A673 (cell line): Measurements from ENCODE around the gene NRGN. TPM values are rescaled to one million over a fixed set of nuclear protein-coding genes. Genes with fewer than 3 reads are reported as not detected.

Source experiments
- BruUV-seq: library from RNA; stranded (reverse); fragments of 400-500 nt; replicated peaks from 2 replicates; lab custom pipeline; 2021; lab: Mats Ljungman, UMichigan
- CTCF ChIA-PET: fragments of 300-600 bp; sonication (Branson Sonifier 250); formaldehyde crosslinking; loops from one replicate; lab custom pipeline; 2022; ENCODE audit warnings: antibody characterized with exemption; lab: Charles Lee
- POLR2A ChIA-PET: fragments of 300-600 bp; sonication (Branson Sonifier 250); formaldehyde crosslinking; loops from one replicate; lab custom pipeline; 2022; ENCODE audit warnings: antibody characterized with exemption; ENCODE audit not compliant: low non-redundant PET; lab: Charles Lee
- DNase-seq: peaks from one replicate; pipeline ENCODE4 v3.0.0-alpha.2; 2015; ENCODE audit warnings: low spot score
- H3K27ac ChIP-seq: fragments of 200-600 bp; sonication (generic); 2 replicates; pipeline ENCODE4 v1.5.1; 2016; ENCODE audit warnings: mixed run types, low read depth, mild to moderate bottlenecking, mixed read lengths, antibody characterized with exemption, low read length; ENCODE audit not compliant: poor library complexity, severe bottlenecking
- H3K27me3 ChIP-seq: fragments of 200-600 bp; sonication (generic); replicated peaks from 2 replicates; pipeline ENCODE4 v1.6.1; 2017; ENCODE audit warnings: mixed run types, low read depth, mild to moderate bottlenecking, mixed read lengths, antibody characterized with exemption, low read length; ENCODE audit not compliant: insufficient read depth, poor library complexity
- H3K36me3 ChIP-seq: fragments of 200-600 bp; sonication (generic); 2 replicates; pipeline ENCODE4 v1.6.1; 2016; ENCODE audit warnings: mixed run types, mild to moderate bottlenecking, mixed read lengths, antibody characterized with exemption, low read length; ENCODE audit not compliant: insufficient read depth, poor library complexity, severe bottlenecking
- H3K4me1 ChIP-seq: fragments of 200-600 bp; sonication (generic); 2 replicates; pipeline ENCODE4 v1.6.1; 2017; ENCODE audit warnings: mixed run types, mild to moderate bottlenecking, mixed read lengths, antibody characterized with exemption, low read length; ENCODE audit not compliant: insufficient read depth, poor library complexity, severe bottlenecking
- H3K4me3 ChIP-seq: fragments of 200-600 bp; sonication (generic); 2 replicates; pipeline ENCODE4 v1.5.1; 2016; ENCODE audit warnings: low read depth, mixed run types, mild to moderate bottlenecking, mixed read lengths, low read length; ENCODE audit not compliant: poor library complexity, severe bottlenecking
- H3K9me3 ChIP-seq: fragments of 200-600 bp; sonication (generic); 2 replicates; pipeline ENCODE4 v1.6.1; 2016; ENCODE audit warnings: mixed run types, low read depth, mild to moderate bottlenecking, mixed read lengths, antibody characterized with exemption, low read length; ENCODE audit not compliant: poor library complexity, severe bottlenecking
- EZH2 ChIP-seq: fragments of 200-600 bp; sonication (generic); IDR thresholded peaks from 2 replicates; pipeline ENCODE4 v1.6.1; 2017; ENCODE audit warnings: borderline replicate concordance, low read depth, mild to moderate bottlenecking, mixed read lengths, antibody characterized with exemption, low read length; ENCODE audit not compliant: poor library complexity, severe bottlenecking
- intact Hi-C: fragments of 100-400 bp; cut with micrococcal nuclease; formaldehyde crosslinking; loops from one replicate; pipeline ENCODE4 v1.10.0; 2022; ENCODE audit not compliant: unreplicated experiment
- total RNA-seq: library from RNA; stranded (reverse); gene quantifications from 2 replicates; pipeline ENCODE4 v1.2.3, GENCODE V29; 2021
- TF ChIP-seq, protein P1 (sequence below): fragments of 300-800, 200-600 bp; sonication (generic); conservative IDR thresholded peaks from 2 replicates; pipeline ENCODE4 v1.5.1; 2017; ENCODE audit warnings: low read depth, mild to moderate bottlenecking, antibody characterized with exemption, low read length, moderate library complexity, mixed read lengths

The NRGN gene
- total RNA-seq, 1 experiment from 2014 or later, result 38.1 TPM

DNA sequence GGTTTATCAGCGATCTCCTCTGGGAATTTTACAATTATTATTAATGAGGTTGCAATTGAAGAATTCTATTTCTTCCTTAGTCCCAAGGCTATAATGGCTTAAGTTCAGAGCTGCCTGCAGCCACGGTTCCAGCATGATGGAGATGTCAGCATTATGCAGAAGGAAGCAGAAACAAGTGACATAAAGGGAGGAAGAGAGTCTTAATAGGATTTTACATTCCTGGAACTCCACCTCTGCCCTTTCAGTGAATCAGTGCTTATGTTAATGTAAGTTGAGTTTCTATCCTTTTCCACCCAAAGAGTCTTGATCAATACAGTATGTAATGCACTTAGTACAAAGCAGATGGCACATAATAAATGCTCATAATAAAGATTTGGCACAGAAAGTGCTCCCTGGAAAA, 11.6 kb upstream of the NRGN start:
- BruUV-seq, result no TSS peak
- CTCF ChIA-PET, result no interaction called here
- no peaks in the 10 kb centered on the region for H3K36me3 ChIP-seq
- POLR2A ChIA-PET, result no interaction called here
- H3K27me3 ChIP-seq, result no peaks in the 10 kb centered on the region
- peak; percentile 46 for DNase-seq
- peaks cover 65% of the 10 kb centered on the region for H3K4me1 ChIP-seq
- TF ChIP-seq EZH2, result no peak
- no peak overlapping the region for H3K27ac ChIP-seq
- intact Hi-C loops, result no loop called here
- no peaks in the 10 kb centered on the region for H3K9me3 ChIP-seq
- no peak overlapping the region for H3K4me3 ChIP-seq

DNA sequence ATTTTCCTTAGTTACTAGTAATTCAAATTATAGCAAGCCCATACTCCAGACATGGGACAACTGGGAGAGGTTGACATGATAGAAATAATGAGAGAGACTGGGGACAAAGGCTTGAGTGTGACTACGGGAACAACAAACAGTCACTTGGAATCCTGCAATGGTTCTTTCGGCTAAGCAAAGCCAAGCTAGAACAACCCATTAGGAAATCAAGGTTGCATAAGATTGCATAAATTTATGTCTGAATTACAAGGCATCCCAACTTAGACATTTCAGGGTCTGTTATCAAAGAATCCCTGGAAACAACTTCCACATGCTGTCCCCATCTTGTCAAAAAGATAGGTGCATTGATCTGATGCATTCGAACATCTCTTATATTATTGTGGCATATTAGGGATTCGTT, 10.2 kb upstream of the NRGN start:
- Histone ChIP-seq H3K36me3 (no peaks in the 10 kb centered on the region), H3K4me1 (peaks cover 51% of the 10 kb centered on the region), H3K9me3 (no peaks in the 10 kb centered on the region), H3K27ac (no peak overlapping the region), H3K4me3 (no peak overlapping the region), H3K27me3 (no peaks in the 10 kb centered on the region)
- no peak for DNase-seq
- POLR2A ChIA-PET, result no interaction called here
- TF ChIP-seq, protein P1, sequence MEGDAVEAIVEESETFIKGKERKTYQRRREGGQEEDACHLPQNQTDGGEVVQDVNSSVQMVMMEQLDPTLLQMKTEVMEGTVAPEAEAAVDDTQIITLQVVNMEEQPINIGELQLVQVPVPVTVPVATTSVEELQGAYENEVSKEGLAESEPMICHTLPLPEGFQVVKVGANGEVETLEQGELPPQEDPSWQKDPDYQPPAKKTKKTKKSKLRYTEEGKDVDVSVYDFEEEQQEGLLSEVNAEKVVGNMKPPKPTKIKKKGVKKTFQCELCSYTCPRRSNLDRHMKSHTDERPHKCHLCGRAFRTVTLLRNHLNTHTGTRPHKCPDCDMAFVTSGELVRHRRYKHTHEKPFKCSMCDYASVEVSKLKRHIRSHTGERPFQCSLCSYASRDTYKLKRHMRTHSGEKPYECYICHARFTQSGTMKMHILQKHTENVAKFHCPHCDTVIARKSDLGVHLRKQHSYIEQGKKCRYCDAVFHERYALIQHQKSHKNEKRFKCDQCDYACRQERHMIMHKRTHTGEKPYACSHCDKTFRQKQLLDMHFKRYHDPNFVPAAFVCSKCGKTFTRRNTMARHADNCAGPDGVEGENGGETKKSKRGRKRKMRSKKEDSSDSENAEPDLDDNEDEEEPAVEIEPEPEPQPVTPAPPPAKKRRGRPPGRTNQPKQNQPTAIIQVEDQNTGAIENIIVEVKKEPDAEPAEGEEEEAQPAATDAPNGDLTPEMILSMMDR, result no peak
- TF ChIP-seq EZH2, result no peak
- no TSS peak for BruUV-seq
- CTCF ChIA-PET, result no interaction called here
- intact Hi-C loops, result no loop called here

GRCh38 chr11:124732230-124732629, 7.5 kb upstream of the NRGN start:
- TF ChIP-seq, protein P1, result no peak
- TF ChIP-seq EZH2, result no peak
- no peaks in the 10 kb centered on the region for H3K36me3 ChIP-seq
- peaks cover 24% of the 10 kb centered on the region for H3K4me1 ChIP-seq
- no peak overlapping the region for H3K4me3 ChIP-seq
- no peak for DNase-seq
- H3K9me3 ChIP-seq, result no peaks in the 10 kb centered on the region
- intact Hi-C loops, result no loop called here
- H3K27me3 ChIP-seq, result no peaks in the 10 kb centered on the region
- ChIA-PET POLR2A (no interaction called here), CTCF (no interaction called here)
- BruUV-seq, result no TSS peak
- peak overlapping the region; percentile 3 for H3K27ac ChIP-seq

DNA sequence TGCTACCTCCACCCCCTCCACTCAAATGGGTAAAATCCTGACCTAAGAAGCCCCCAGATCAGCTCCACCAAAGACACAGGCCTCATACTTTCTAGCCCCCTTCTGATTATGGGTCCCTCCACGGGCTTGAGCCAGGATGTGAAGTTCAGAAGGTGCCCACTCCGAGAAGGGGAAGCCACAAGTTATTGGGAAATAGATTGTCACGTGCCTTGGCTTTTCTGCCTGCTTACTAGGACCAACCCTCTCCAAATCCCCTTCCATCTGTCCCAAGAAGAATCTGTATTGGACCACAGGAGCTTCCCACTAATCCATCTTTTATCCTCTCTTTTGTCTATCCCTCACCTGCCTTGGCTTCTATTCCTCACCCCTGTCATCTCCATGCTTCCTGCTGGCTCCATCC, 3.0 kb upstream of the NRGN start:
- Histone ChIP-seq H3K27me3 (no peaks in the 10 kb centered on the region), H3K4me3 (no peak overlapping the region), H3K4me1 (peaks cover 25% of the 10 kb centered on the region), H3K9me3 (no peaks in the 10 kb centered on the region), H3K27ac (no peak overlapping the region), H3K36me3 (no peaks in the 10 kb centered on the region)
- intact Hi-C loops, result no loop called here
- POLR2A ChIA-PET, result no interaction called here
- CTCF ChIA-PET, result no interaction called here
- no TSS peak for BruUV-seq
- TF ChIP-seq, protein P1, result no peak
- no peak for TF ChIP-seq EZH2
- DNase-seq, result no peak
